GM12878 (cell line): Measurements from ENCODE around the gene SETMAR. TPM values are rescaled to one million over a fixed set of nuclear protein-coding genes. Genes with fewer than 3 reads are reported as not detected.

ENCODE experiments used
- ATAC-seq: fragments of 200-7000 bp; cut with Tn5 transposase; 3 replicates; pipeline ENCODE4 v1.9.1; 2020; ENCODE audit warnings: mild to moderate bottlenecking, moderate library complexity
- BruUV-seq: library from RNA; stranded (reverse); fragments of 400-500 nt; replicated peaks from 2 replicates; lab custom pipeline; 2021; lab: Mats Ljungman, UMichigan
- CTCF ChIA-PET: fragments of 300-600 bp; sonication (Branson Sonifier 250); formaldehyde crosslinking; extraction: SDS; loops from one replicate; lab custom pipeline; 2021; ENCODE audit warnings: inconsistent platforms; lab: Yijun Ruan, JAX
- POLR2A ChIA-PET: fragments of 350-600 bp; formaldehyde crosslinking; extraction: SDS; loops from one replicate; lab custom pipeline; 2021; ENCODE audit warnings: inconsistent platforms; lab: Charles Lee
- RAD21 ChIA-PET: fragments of 300-600 bp; sonication (Branson Sonifier 250); formaldehyde crosslinking; loops from one replicate; lab custom pipeline; 2023; ENCODE audit warnings: antibody characterized with exemption; ENCODE audit not compliant: unreplicated experiment; lab: Charles Lee
- SMC1A ChIA-PET: fragments of 300-600 bp; sonication (Branson Sonifier 250); formaldehyde crosslinking; loops from one replicate; lab custom pipeline; 2023; ENCODE audit not compliant: unreplicated experiment, uncharacterized antibody; lab: Charles Lee
- DNase-seq: peaks from one replicate; pipeline ENCODE4 v3.0.0-alpha.2; 2011; ENCODE audit warnings: low read depth, low spot score
- FAIRE-seq: peaks from 3 replicates; lab custom pipeline; 2011; peaks lifted over from hg19 to GRCh38; lab: Jason Lieb, UNC
- H2AFZ ChIP-seq: 2 replicates; pipeline ENCODE4 v1.6.0; 2011; ENCODE audit warnings: low read depth, low read length, control low read depth; ENCODE audit not compliant: control insufficient read depth
- H3K27ac ChIP-seq: 2 replicates; pipeline ENCODE4 v1.5.1; 2011; ENCODE audit warnings: control low read depth; ENCODE audit not compliant: control insufficient read depth, insufficient read depth
- H3K27me3 ChIP-seq, 2 experiments: replicated peaks in 1 of 2; 2 replicates each; pipeline versions ENCODE4 v1.6.0 to v1.6.1; 2011; ENCODE audit warnings: low read length in 1 of 2; ENCODE audit not compliant: control insufficient read depth in 2 of 2, insufficient read depth in 2 of 2
- H3K36me3 ChIP-seq, 2 experiments: 2 replicates each; pipeline ENCODE4 v1.5.1; 2011; ENCODE audit warnings: low read length in 1 of 2; ENCODE audit not compliant: control insufficient read depth in 2 of 2, insufficient read depth in 2 of 2
- H3K4me1 ChIP-seq: 2 replicates; pipeline ENCODE4 v1.6.1; 2011; ENCODE audit warnings: mild to moderate bottlenecking, low read length, moderate library complexity, mixed read lengths; ENCODE audit not compliant: control insufficient read depth, insufficient read depth
- H3K4me2 ChIP-seq: 2 replicates; pipeline ENCODE4 v1.6.0; 2011; ENCODE audit warnings: control low read depth; ENCODE audit not compliant: control insufficient read depth, insufficient read depth
- H3K4me3 ChIP-seq: fragments of 200-600 bp; sonication (generic); 2 replicates; pipeline ENCODE4 v1.5.1; 2016
- H3K79me2 ChIP-seq: 2 replicates; pipeline ENCODE4 v1.6.0; 2011; ENCODE audit warnings: low read length; ENCODE audit not compliant: control insufficient read depth, insufficient read depth
- H3K9ac ChIP-seq: 2 replicates; pipeline ENCODE4 v1.8.0; 2011; ENCODE audit warnings: low read length, control low read depth, mixed read lengths; ENCODE audit not compliant: control insufficient read depth, insufficient read depth
- H3K9me3 ChIP-seq: replicated peaks from 3 replicates; pipeline ENCODE4 v1.5.1; 2011; ENCODE audit warnings: mild to moderate bottlenecking, low read length; ENCODE audit not compliant: control insufficient read depth, insufficient read depth
- H4K20me1 ChIP-seq: 2 replicates; pipeline ENCODE4 v1.6.0; 2011; ENCODE audit not compliant: control insufficient read depth, insufficient read depth
- E2F4 ChIP-seq: IDR thresholded peaks from 2 replicates; pipeline ENCODE4 v1.6.1; 2012; ENCODE audit warnings: low read depth, low read length, improper control_type of control experiment
- HCFC1 ChIP-seq: fragments of 150-350 bp; IDR thresholded peaks from 2 replicates; pipeline ENCODE4 v1.6.1; 2014; ENCODE audit warnings: low read length
- MYC ChIP-seq: IDR thresholded peaks from 2 replicates; pipeline ENCODE4 v1.6.1; 2011; ENCODE audit warnings: mild to moderate bottlenecking, low read length, moderate library complexity, inconsistent platforms; ENCODE audit not compliant: insufficient read depth, insufficient replicate concordance, insufficient read length, severe bottlenecking
- NR2C2 ChIP-seq: IDR thresholded peaks from 2 replicates; pipeline ENCODE4 v1.6.1; 2011; ENCODE audit warnings: borderline replicate concordance, low read depth; ENCODE audit not compliant: control insufficient read depth, insufficient read length
- POLR2AphosphoS5 ChIP-seq: IDR thresholded peaks from 2 replicates; pipeline ENCODE4 v1.6.1; 2011; ENCODE audit warnings: mild to moderate bottlenecking, low read length, inconsistent platforms
- RAD21 ChIP-seq: IDR thresholded peaks from 2 replicates; pipeline ENCODE4 v1.6.1; 2011; ENCODE audit warnings: mild to moderate bottlenecking, low read depth, low read length, moderate library complexity; ENCODE audit not compliant: insufficient read depth
- SMC3 ChIP-seq: IDR thresholded peaks from 2 replicates; pipeline ENCODE4 v1.6.1; 2011; ENCODE audit warnings: low read length, improper control_type of control experiment, borderline replicate concordance
- SUPT20H ChIP-seq: IDR thresholded peaks from 2 replicates; pipeline ENCODE4 v1.6.1; 2011; ENCODE audit warnings: low read depth, mild to moderate bottlenecking, low read length, moderate library complexity, borderline replicate concordance; ENCODE audit not compliant: control insufficient read depth
- ZSCAN29 ChIP-seq: fragments of 450-650 bp; IDR thresholded peaks from 2 replicates; pipeline ENCODE4 v1.6.1; 2017; ENCODE audit warnings: mild to moderate bottlenecking, moderate library complexity
- ZZZ3 ChIP-seq: IDR thresholded peaks from 2 replicates; pipeline ENCODE4 v1.6.1; 2011; ENCODE audit warnings: low read depth; ENCODE audit not compliant: control insufficient read depth, insufficient read length
- WGBS: methylation state at CpG from one replicate; pipeline ENCODE4 v1.1.6; 2016; ENCODE audit warnings: low lambda C conversion rate; ENCODE audit not compliant: insufficient replicate concordance, insufficient coverage; ENCODE audit errors: missing lambda C conversion rate; 5-methylcytosine and 5-hydroxymethylcytosine counted together
- in situ Hi-C: fragments of 300-500 bp; cut with MboI; formaldehyde crosslinking; loops from 9 replicates; pipeline ENCODE4 v1.14.3; 2018; ENCODE audit warnings: mixed read lengths
- intact Hi-C: fragments of 100-400 bp; cut with micrococcal nuclease; formaldehyde crosslinking; loops from one replicate; pipeline ENCODE4 v1.14.2; 2022; ENCODE audit not compliant: unreplicated experiment
- polyA plus RNA-seq, 11 experiments: library from polyadenylated mRNA; depleted of rRNA in 4 of 11; unstranded in 6 of 11; stranded (reverse) in 5 of 11; fragments of >200 nt; fragmentation: Nextera tagmentation in 4 of 11; fragmentation: Illumina TruSeq in 1 of 11; extraction: Ambion mirVana in 4 of 11; extraction: Trizol in 1 of 11; gene quantifications; 1 replicate in 1 of 11; 2 replicates in 10 of 11; pipeline versions ENCODE4 v1.2.1 to v1.2.3, GENCODE V29; 2011 to 2016; ENCODE audit warnings: inconsistent platforms in 2 of 11, missing spikeins in 2 of 11, low read depth in 1 of 11
- total RNA-seq, 4 experiments: library from RNA; depleted of rRNA in 3 of 4; stranded (reverse); fragments of >200 nt in 3 of 4; fragmentation: Illumina TruSeq in 1 of 4; extraction: Trizol in 1 of 4; gene quantifications; 2 replicates each; pipeline versions ENCODE4 v1.2.1 to v1.2.3, GENCODE V29; 2013 to 2021
- TF ChIP-seq, protein P1 (sequence below), 3 experiments: IDR thresholded peaks in 2 of 3; conservative IDR thresholded peaks in 1 of 3; 2 replicates each; pipeline ENCODE4 v1.5.1; 2011; ENCODE audit warnings: low read depth in 3 of 3, low read length in 3 of 3, mild to moderate bottlenecking in 3 of 3, control low read depth in 2 of 3, moderate library complexity in 2 of 3, inconsistent platforms in 1 of 3, mixed read lengths in 1 of 3; ENCODE audit not compliant: control insufficient read depth in 2 of 3, insufficient read depth in 1 of 3; ENCODE audit errors: extremely low read depth in 1 of 3
- TF ChIP-seq, protein P2 (sequence below): fragments of 450-650 bp; IDR thresholded peaks from 2 replicates; pipeline ENCODE4 v1.6.1; 2014; ENCODE audit warnings: mild to moderate bottlenecking

SETMAR gene
- total and polyA plus RNA-seq, 10 of the 15 experiments (the other 5 are each of a cell fraction or from before 2014, with no cell fraction given), result 7.1 to 25.1 (median 20.3) TPM

- POLR2A ChIA-PET, result interaction anchor here (0.6 kb wide), 1 partner anchor 1091 kb away, joined by 3 read pairs; no protein-coding TSS in a partner anchor
- no peak overlapping the region for H2AFZ ChIP-seq
- no TSS peak for BruUV-seq
- H3K4me1 ChIP-seq, result no peaks in the 10 kb centered on the region
- no peaks in the 10 kb centered on the region for H4K20me1 ChIP-seq
- no peak overlapping the region for H3K4me2 ChIP-seq
- WGBS, result under 1% methylated on average over 5 of the region's 5 CpGs
- peaks cover 0 to 2% of the 10 kb centered on the region in 2 experiments; a peak in 2 of 4 replicates for H3K27me3 ChIP-seq
- TF ChIP-seq RAD21, result peak; percentile 88
- no peak for TF ChIP-seq ZSCAN29
- TF ChIP-seq ZZZ3, result no peak
- no peak for TF ChIP-seq E2F4
- TF ChIP-seq, protein P1, sequence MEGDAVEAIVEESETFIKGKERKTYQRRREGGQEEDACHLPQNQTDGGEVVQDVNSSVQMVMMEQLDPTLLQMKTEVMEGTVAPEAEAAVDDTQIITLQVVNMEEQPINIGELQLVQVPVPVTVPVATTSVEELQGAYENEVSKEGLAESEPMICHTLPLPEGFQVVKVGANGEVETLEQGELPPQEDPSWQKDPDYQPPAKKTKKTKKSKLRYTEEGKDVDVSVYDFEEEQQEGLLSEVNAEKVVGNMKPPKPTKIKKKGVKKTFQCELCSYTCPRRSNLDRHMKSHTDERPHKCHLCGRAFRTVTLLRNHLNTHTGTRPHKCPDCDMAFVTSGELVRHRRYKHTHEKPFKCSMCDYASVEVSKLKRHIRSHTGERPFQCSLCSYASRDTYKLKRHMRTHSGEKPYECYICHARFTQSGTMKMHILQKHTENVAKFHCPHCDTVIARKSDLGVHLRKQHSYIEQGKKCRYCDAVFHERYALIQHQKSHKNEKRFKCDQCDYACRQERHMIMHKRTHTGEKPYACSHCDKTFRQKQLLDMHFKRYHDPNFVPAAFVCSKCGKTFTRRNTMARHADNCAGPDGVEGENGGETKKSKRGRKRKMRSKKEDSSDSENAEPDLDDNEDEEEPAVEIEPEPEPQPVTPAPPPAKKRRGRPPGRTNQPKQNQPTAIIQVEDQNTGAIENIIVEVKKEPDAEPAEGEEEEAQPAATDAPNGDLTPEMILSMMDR (IDR thresholded peaks at IDR 0.05 in 2 of 3, conservative IDR thresholded peaks at IDR 0.05 in 1 of 3; ENCODE audit: control insufficient read depth in 2 of 3, extremely low read depth in 1 of 3, insufficient read depth in 1 of 3, low read depth in 3 of 3, low read length in 3 of 3), result peak; percentile 83 to 86 (median 85)
- peak; percentile 64; the same call in 1 of the 2 replicates for TF ChIP-seq SMC3
- TF ChIP-seq, protein P2, sequence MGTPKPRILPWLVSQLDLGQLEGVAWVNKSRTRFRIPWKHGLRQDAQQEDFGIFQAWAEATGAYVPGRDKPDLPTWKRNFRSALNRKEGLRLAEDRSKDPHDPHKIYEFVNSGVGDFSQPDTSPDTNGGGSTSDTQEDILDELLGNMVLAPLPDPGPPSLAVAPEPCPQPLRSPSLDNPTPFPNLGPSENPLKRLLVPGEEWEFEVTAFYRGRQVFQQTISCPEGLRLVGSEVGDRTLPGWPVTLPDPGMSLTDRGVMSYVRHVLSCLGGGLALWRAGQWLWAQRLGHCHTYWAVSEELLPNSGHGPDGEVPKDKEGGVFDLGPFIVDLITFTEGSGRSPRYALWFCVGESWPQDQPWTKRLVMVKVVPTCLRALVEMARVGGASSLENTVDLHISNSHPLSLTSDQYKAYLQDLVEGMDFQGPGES, result no peak
- no peak for TF ChIP-seq HCFC1
- TF ChIP-seq SUPT20H, result no peak
- no peak for TF ChIP-seq MYC
- no peak for TF ChIP-seq NR2C2
- TF ChIP-seq POLR2AphosphoS5, result no peak
- no peak overlapping the region for H3K9ac ChIP-seq
- in situ Hi-C loops (no loop called here), intact Hi-C loops (loop anchor here (1.0 to 2.0 kb wide), 2 partner anchors 292 to 1090 kb away; no protein-coding TSS in a partner anchor)
- no peak overlapping the region for H3K4me3 ChIP-seq
- SMC1A ChIA-PET, result interaction anchor here (1.3 to 2.4 kb wide), 2 partner anchors 21 to 1091 kb away, joined by 4 to 17 read pairs; no protein-coding TSS in a partner anchor
- no peaks in the 10 kb centered on the region for H3K36me3 ChIP-seq
- RAD21 ChIA-PET, result interaction anchor here (1.0 to 2.0 kb wide), 3 partner anchors 292 to 1089 kb away, joined by 3 to 13 read pairs (median 12); no protein-coding TSS in a partner anchor
- CTCF ChIA-PET, result interaction anchor here (0.7 to 3.1 kb wide), 11 partner anchors 9 to 1091 kb away, joined by 3 to 46 read pairs (median 4); no protein-coding TSS in a partner anchor
- H3K9me3 ChIP-seq, result no peaks in the 10 kb centered on the region
- DNase-seq (no peak), ATAC-seq (peak; percentile 75), FAIRE-seq (peak; percentile 94)
- no peaks in the 10 kb centered on the region for H3K79me2 ChIP-seq
- H3K27ac ChIP-seq, result no peak overlapping the region
Observed at GRCh38 chr3:4290272-4290893, 12.8 kb upstream of the SETMAR start.
